ENCODE data around the gene RABL3.

DNA sequence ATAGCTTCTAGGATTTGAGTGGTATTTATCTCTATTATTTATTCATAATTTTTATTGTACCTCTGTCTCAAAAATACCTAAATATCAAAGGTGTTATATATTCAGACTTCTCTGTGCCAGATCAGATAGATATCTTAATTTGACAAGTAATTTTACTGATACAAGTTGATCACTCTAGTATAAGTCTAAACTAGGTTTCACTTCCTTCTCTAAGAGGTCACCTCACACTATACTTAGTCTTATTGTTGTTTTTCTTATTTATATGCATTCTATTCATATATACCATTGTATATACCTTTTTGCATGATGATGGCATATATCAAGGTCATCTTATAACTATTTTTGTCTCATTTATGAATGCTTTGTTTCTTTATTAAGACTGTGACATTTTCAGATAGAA lies 33.9 kb downstream of the RABL3 start:
- TF ChIP-seq CTCF (IDR thresholded peaks at IDR 0.05) (no peak), POLR2AphosphoS5 (IDR thresholded peaks at IDR 0.05) (no peak)

Measured in breast epithelium (tissue), 3 donors.